Measurements from ENCODE around the gene GLI1. TPM values are rescaled to one million over a fixed set of nuclear protein-coding genes. Genes with fewer than 3 reads are reported as not detected.
A peak's percentile ranks its signal among the peaks of the same experiment; 100 is the strongest.

The GLI1 gene
- total and polyA plus RNA-seq, 2 of the 13 experiments (the other 11 are each of a cell fraction or from before 2014, with no cell fraction given), result 0.09 to 0.20 TPM

DNA sequence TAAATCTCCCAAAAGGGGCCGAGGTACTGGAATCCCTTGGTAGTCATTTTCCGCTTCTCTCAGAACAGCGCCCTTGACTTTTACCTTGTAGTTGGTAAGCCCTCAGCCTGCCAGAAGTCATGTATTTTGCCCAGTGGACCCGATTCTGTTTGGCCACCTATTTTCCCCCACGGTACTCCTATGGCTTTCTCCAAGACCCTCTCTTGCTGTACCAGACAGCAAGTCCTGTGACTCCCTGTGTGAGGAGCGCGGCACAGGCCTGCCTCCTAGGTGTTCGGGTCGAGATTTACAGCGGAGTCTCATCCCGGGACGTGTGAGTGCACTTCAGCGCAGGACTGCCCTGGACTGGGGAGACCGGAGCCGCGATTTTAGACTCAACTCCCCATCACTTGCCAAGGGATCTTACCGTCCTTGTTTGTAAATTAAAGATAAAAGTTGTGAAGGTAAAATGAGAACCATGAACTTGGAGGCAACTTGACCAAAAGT is 62.0 kb downstream of the GLI1 start (continued):
- TF ChIP-seq, protein P1, sequence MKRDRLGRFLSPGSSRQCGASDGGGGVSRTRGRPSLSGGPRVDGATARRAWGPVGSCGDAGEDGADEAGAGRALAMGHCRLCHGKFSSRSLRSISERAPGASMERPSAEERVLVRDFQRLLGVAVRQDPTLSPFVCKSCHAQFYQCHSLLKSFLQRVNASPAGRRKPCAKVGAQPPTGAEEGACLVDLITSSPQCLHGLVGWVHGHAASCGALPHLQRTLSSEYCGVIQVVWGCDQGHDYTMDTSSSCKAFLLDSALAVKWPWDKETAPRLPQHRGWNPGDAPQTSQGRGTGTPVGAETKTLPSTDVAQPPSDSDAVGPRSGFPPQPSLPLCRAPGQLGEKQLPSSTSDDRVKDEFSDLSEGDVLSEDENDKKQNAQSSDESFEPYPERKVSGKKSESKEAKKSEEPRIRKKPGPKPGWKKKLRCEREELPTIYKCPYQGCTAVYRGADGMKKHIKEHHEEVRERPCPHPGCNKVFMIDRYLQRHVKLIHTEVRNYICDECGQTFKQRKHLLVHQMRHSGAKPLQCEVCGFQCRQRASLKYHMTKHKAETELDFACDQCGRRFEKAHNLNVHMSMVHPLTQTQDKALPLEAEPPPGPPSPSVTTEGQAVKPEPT (CRISPR knock-in tag; IDR thresholded peaks at IDR 0.05; ENCODE audit: low read depth), result no peak
- TF ChIP-seq SMAD3 (CRISPR knock-in tag; IDR thresholded peaks at IDR 0.05) (no peak), SSRP1 (CRISPR knock-in tag; IDR thresholded peaks at IDR 0.05) (no peak), CENPT (CRISPR knock-in tag; IDR thresholded peaks at IDR 0.05; ENCODE audit: low read depth) (no peak), TARDBP (CRISPR knock-in tag; IDR thresholded peaks at IDR 0.05) (peak; percentile 5; the same call in 1 of the 2 replicates), ONECUT2 (CRISPR knock-in tag; IDR thresholded peaks at IDR 0.05) (no peak), ZNF772 (CRISPR knock-in tag; IDR thresholded peaks at IDR 0.05) (0 out of 2 replicates have a peak, but pooled peaks have one; percentile 10), FOXA1 (IDR thresholded peaks at IDR 0.05) (no peak), FOXA1 (CRISPR knock-in tag; IDR thresholded peaks at IDR 0.05) (no peak), ASH2L (IDR thresholded peaks at IDR 0.05; ENCODE audit: insufficient read length, low read depth, low read length) (peak; percentile 22), FOXK2 (IDR thresholded peaks at IDR 0.05) (no peak), SRF (IDR thresholded peaks at IDR 0.05; ENCODE audit: low read depth, low read length) (no peak)
- TF ChIP-seq, protein P2, sequence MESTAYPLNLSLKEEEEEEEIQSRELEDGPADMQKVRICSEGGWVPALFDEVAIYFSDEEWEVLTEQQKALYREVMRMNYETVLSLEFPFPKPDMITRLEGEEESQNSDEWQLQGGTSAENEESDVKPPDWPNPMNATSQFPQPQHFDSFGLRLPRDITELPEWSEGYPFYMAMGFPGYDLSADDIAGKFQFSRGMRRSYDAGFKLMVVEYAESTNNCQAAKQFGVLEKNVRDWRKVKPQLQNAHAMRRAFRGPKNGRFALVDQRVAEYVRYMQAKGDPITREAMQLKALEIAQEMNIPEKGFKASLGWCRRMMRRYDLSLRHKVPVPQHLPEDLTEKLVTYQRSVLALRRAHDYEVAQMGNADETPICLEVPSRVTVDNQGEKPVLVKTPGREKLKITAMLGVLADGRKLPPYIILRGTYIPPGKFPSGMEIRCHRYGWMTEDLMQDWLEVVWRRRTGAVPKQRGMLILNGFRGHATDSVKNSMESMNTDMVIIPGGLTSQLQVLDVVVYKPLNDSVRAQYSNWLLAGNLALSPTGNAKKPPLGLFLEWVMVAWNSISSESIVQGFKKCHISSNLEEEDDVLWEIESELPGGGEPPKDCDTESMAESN (CRISPR knock-in tag; conservative IDR thresholded peaks at IDR 0.05), result no peak
- TF ChIP-seq, protein P3, sequence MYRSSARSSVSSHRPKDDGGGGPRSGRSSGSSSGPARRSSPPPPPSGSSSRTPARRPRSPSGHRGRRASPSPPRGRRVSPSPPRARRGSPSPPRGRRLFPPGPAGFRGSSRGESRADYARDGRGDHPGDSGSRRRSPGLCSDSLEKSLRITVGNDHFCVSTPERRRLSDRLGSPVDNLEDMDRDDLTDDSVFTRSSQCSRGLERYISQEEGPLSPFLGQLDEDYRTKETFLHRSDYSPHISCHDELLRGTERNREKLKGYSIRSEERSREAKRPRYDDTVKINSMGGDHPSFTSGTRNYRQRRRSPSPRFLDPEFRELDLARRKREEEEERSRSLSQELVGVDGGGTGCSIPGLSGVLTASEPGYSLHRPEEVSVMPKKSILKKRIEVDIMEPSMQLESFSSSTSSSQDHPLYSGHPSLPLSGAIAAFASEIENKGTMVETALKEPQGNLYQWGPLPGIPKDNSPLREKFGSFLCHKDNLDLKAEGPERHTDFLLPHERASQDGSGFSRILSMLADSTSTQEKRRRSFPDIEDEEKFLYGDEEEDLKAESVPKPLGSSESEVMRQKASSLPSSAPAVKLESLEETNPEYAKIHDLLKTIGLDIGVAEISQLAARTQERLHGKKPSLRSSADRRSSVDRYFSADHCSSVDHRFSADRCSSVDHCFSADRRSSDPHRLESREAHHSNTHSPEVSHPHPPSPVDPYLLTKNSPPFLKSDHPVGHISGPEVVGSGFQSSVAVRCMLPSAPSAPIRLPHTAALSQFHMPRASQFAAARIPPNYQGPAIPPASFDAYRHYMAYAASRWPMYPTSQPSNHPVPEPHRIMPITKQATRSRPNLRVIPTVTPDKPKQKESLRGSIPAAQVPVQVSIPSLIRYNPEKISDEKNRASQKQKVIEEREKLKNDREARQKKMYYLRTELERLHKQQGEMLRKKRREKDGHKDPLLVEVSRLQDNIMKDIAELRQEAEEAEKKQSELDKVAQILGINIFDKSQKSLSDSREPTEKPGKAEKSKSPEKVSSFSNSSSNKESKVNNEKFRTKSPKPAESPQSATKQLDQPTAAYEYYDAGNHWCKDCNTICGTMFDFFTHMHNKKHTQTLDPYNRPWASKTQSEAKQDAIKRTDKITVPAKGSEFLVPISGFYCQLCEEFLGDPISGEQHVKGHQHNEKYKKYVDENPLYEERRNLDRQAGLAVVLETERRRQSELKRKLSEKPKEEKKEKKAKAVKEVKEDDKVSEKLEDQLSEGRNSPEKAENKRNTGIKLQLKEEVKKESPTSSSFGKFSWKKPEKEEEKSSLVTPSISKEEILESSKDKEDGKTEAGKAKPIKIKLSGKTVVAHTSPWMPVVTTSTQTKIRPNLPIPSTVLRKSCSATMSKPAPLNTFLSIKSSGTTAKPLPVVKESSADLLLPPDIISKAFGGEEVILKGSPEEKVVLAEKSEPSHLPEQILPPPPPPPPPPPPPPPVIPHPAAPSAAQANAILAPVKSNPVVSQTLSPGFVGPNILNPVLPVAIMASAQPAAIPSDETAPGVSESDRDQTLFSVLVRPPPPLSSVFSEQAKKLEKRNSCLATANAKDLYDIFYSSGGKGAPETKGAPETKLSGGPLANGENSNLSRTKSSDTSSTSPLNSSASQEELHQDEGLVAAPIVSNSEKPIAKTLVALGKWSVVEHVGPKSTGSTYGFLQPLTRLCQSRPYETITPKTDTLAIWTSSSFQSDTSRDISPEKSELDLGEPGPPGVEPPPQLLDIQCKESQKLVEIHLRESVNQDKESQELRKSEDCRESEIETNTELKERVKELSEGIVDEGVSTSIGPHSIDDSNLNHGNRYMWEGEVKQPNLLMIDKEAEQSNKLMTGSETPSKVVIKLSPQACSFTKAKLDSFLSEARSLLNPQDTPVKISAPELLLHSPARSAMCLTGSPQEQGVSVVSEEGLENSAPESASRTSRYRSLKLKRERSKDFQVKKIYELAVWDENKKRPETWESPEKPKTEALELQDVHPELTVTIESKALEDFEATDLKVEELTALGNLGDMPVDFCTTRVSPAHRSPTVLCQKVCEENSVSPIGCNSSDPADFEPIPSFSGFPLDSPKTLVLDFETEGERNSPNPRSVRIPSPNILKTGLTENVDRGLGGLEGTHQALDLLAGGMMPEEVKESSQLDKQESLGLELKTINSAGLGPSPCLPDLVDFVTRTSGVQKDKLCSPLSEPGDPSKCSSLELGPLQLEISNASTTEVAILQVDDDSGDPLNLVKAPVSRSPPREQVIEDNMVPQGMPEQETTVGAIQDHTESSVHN (CRISPR knock-in tag; IDR thresholded peaks at IDR 0.05), result no peak
- TF ChIP-seq, protein P4, sequence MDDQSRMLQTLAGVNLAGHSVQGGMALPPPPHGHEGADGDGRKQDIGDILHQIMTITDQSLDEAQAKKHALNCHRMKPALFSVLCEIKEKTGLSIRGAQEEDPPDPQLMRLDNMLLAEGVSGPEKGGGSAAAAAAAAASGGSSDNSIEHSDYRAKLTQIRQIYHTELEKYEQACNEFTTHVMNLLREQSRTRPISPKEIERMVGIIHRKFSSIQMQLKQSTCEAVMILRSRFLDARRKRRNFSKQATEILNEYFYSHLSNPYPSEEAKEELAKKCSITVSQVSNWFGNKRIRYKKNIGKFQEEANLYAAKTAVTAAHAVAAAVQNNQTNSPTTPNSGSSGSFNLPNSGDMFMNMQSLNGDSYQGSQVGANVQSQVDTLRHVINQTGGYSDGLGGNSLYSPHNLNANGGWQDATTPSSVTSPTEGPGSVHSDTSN (CRISPR knock-in tag; IDR thresholded peaks at IDR 0.05; ENCODE audit: borderline replicate concordance), result no peak
- TF ChIP-seq, protein P5, sequence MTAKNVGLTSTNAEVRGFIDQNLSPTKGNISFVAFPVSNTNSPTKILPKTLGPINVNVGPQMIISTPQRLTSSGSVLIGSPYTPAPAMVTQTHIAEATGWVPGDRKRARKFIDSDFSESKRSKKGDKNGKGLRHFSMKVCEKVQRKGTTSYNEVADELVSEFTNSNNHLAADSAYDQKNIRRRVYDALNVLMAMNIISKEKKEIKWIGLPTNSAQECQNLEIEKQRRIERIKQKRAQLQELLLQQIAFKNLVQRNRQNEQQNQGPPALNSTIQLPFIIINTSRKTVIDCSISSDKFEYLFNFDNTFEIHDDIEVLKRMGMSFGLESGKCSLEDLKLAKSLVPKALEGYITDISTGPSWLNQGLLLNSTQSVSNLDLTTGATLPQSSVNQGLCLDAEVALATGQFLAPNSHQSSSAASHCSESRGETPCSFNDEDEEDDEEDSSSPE (CRISPR knock-in tag; IDR thresholded peaks at IDR 0.05), result no peak

Measured in HepG2 (cell line).